Measurements from ENCODE around the gene IL21R. TPM values are rescaled to one million over a fixed set of nuclear protein-coding genes. Genes with fewer than 3 reads are reported as not detected.

The IL21R gene
- total and polyA plus RNA-seq, 10 of the 15 experiments (the other 5 are each of a cell fraction or from before 2014, with no cell fraction given): 5.3 to 138 (median 82.5) TPM

DNA sequence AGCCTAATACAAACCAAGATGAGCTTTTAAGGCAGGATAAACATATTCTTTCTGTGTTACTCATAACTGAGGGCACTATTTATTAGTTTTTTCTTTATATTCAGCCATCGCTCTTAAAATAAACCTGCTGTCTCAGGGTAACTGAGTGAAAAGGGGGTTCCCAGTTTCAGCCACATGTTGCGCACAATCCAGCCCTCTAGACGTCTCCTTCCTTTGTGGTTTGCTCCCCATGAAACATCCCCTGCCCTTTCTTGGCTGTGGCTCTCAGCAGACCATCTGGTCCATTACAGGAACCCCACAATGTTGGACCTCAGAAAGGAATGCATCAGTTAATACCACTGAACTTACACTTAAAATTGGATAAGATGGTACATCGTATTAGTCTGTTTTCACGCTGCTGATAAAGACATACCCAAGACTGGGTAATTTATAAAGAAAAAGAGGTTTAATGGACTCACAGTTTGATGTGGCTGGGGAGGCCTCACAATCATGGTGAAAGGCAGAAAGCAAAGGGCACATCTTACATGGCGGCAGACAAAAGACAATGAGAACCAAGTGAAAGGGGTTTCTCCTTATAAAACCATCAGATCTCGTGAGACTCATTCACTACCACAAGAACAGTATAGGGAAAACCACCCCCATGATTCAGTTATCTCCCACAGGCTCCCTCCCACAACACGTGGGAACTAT, 12.6 kb upstream of the IL21R start:
- intact Hi-C loops (cut with micrococcal nuclease; ENCODE audit: unreplicated experiment) (loop anchor here (1.0 to 5.0 kb wide), 2 partner anchors 10 to 63 kb away; no protein-coding TSS in a partner anchor), in situ Hi-C loops (cut with MboI) (no loop called here)
- H3K36me3 ChIP-seq (ENCODE audit: control insufficient read depth in 2 of 2, insufficient read depth in 2 of 2, low read length in 1 of 2): no peaks in the 10 kb centered on the region
- H3K9me3 ChIP-seq (replicated peaks; ENCODE audit: control insufficient read depth, insufficient read depth, low read length): peaks cover 40% of the 10 kb centered on the region
- H3K4me2 ChIP-seq (ENCODE audit: control insufficient read depth, insufficient read depth): peak overlapping the region; percentile 78
- ChIA-PET RAD21 (ENCODE audit: unreplicated experiment) (interaction anchor here (1.0 to 4.0 kb wide), 8 partner anchors 9 to 18 kb away, joined by 3 to 25 read pairs (median 12); partner anchors contain the start of gene IL21R), POLR2A (interaction anchor here (1.8 to 3.7 kb wide), 4 partner anchors 9 to 15 kb away, joined by 6 to 33 read pairs (median 16); partner anchors contain the start of gene IL21R), CTCF (interaction anchor here (1.3 to 2.2 kb wide), 4 partner anchors 12 to 22 kb away, joined by 4 to 18 read pairs (median 8); partner anchors contain the start of gene IL21R), SMC1A (ENCODE audit: uncharacterized antibody, unreplicated experiment) (interaction anchor here (1.1 to 9.9 kb wide), 8 partner anchors 9 to 147 kb away, joined by 3 to 97 read pairs (median 22); partner anchors contain the start of gene IL21R)
- WGBS (ENCODE audit: insufficient coverage, insufficient replicate concordance, low lambda C conversion rate, missing lambda C conversion rate): 32% methylated on average over 8 of the region's 8 CpGs
- no peak overlapping the region for H3K4me3 ChIP-seq
- no TSS peak for BruUV-seq (replicated peaks)
- H4K20me1 ChIP-seq (ENCODE audit: control insufficient read depth, insufficient read depth): no peaks in the 10 kb centered on the region
- H2AFZ ChIP-seq (ENCODE audit: control insufficient read depth, low read depth, low read length): no peak overlapping the region
- DNase-seq (ENCODE audit: low read depth, low spot score): peak; percentile 84
- peak; percentile 80 for ATAC-seq
- H3K27me3 ChIP-seq (replicated peaks in 1 of 2; ENCODE audit: control insufficient read depth in 2 of 2, insufficient read depth in 2 of 2, low read length in 1 of 2): no peaks in the 10 kb centered on the region
- no peaks in the 10 kb centered on the region for H3K79me2 ChIP-seq (ENCODE audit: control insufficient read depth, insufficient read depth, low read length)
- H3K9ac ChIP-seq (ENCODE audit: control insufficient read depth, insufficient read depth, low read length): no peak overlapping the region
- peak overlapping the region; percentile 45 for H3K27ac ChIP-seq (ENCODE audit: control insufficient read depth, insufficient read depth)
- peaks cover 30% of the 10 kb centered on the region for H3K4me1 ChIP-seq (ENCODE audit: control insufficient read depth, insufficient read depth, low read length)
- peak; percentile 85 for FAIRE-seq
- TF ChIP-seq BCLAF1 (IDR thresholded peaks at IDR 0.05) (no peak), NR2C2 (IDR thresholded peaks at IDR 0.05; ENCODE audit: borderline replicate concordance, control insufficient read depth, insufficient read length, low read depth) (no peak), TBL1XR1 (IDR thresholded peaks at IDR 0.05; ENCODE audit: low read depth, low read length) (peak; percentile 86), ZBED1 (IDR thresholded peaks at IDR 0.05; ENCODE audit: borderline replicate concordance) (peak; percentile 77), ZNF622 (IDR thresholded peaks at IDR 0.05) (no peak), MTA2 (IDR thresholded peaks at IDR 0.05; ENCODE audit: low read depth) (no peak), ZSCAN29 (IDR thresholded peaks at IDR 0.05) (no peak), HDAC2 (IDR thresholded peaks at IDR 0.05) (no peak), IKZF1 (conservative IDR thresholded peaks at IDR 0.05) (0 out of 2 replicates have a peak, but pooled peaks have one; percentile 49), PKNOX1 (IDR thresholded peaks at IDR 0.05) (no peak), EP300 (IDR thresholded peaks at IDR 0.05; ENCODE audit: borderline replicate concordance in 1 of 2, control insufficient read depth in 1 of 2, low read depth in 2 of 2, low read length in 2 of 2) (peak in 1 of 2 experiments; percentile 50; a peak in 1 of 4 replicates), ESRRA (IDR thresholded peaks at IDR 0.05; ENCODE audit: low read length) (no peak), SMC3 (IDR thresholded peaks at IDR 0.05; ENCODE audit: borderline replicate concordance, low read length) (no peak), TARDBP (IDR thresholded peaks at IDR 0.05; ENCODE audit: borderline replicate concordance) (peak; percentile 43; the same call in 1 of the 2 replicates), CHD4 (IDR thresholded peaks at IDR 0.05) (no peak), MXI1 (IDR thresholded peaks at IDR 0.05; ENCODE audit: low read depth, low read length) (no peak), SMAD5 (IDR thresholded peaks at IDR 0.05; ENCODE audit: low read depth) (no peak), ZZZ3 (IDR thresholded peaks at IDR 0.05; ENCODE audit: control insufficient read depth, insufficient read length, low read depth) (no peak), NFXL1 (IDR thresholded peaks at IDR 0.05; ENCODE audit: borderline replicate concordance) (no peak), CHD2 (IDR thresholded peaks at IDR 0.05; ENCODE audit: borderline replicate concordance, low read depth, low read length) (no peak), YBX1 (IDR thresholded peaks at IDR 0.05) (no peak), SREBF2 (IDR thresholded peaks at IDR 0.05; ENCODE audit: low read length) (no peak), RUNX3 (IDR thresholded peaks at IDR 0.05; ENCODE audit: low read length) (peak; percentile 99)
